GM18498 (cell line): ENCODE results near the gene GALE.
A peak's percentile ranks its signal among the peaks of the same experiment; 100 is the strongest.
"Not testable (repeated sequence)": the region's sequence is repeated elsewhere in the genome, so short reads cannot be mapped to it uniquely, and the experiment has no call there.

ENCODE experiments used
- ATAC-seq: cut with Tn5 transposase; IDR thresholded peaks from one replicate; pipeline ENCODE4 v1.9.1; 2021; ENCODE audit warnings: mild to moderate bottlenecking, moderate library complexity; ENCODE audit not compliant: unreplicated experiment

GALE gene

GRCh38 chr1:23800400-23801337, at the start of gene GALE:
Gene GALE (minus strand): TSS chr1:23800754. CDS start chr1:23799007, 1,747 bp downstream.
- peak; percentile 79 for ATAC-seq

- no peak for ATAC-seq
Measured at GRCh38 chr1:23848673-23849616, 48.4 kb upstream of the GALE start.

GRCh38 chr1:23847482-23848095, 47.0 kb upstream of the GALE start:
- not testable (repeated sequence) for ATAC-seq

- ATAC-seq: no peak
Measured at GRCh38 chr1:23845163-23845562, 44.6 kb upstream of the GALE start.

GRCh38 chr1:23843644-23844043, 43.1 kb upstream of the GALE start:
- ATAC-seq: no peak

- ATAC-seq: no peak
Measured at GRCh38 chr1:23838401-23838866, 37.9 kb upstream of the GALE start.

- no peak for ATAC-seq
Measured at GRCh38 chr1:23837908-23838307, 37.4 kb upstream of the GALE start.

GRCh38 chr1:23836037-23836436, 35.5 kb upstream of the GALE start:
- no peak for ATAC-seq

GRCh38 chr1:23834156-23834555, 33.6 kb upstream of the GALE start:
- ATAC-seq: not testable (repeated sequence)

- ATAC-seq: no peak
Measured at GRCh38 chr1:23827717-23828116, 27.2 kb upstream of the GALE start.

GRCh38 chr1:23826590-23826989, 26.0 kb upstream of the GALE start:
- not testable (repeated sequence) for ATAC-seq

- ATAC-seq: peak; percentile 47
Measured at GRCh38 chr1:23825762-23826522, 25.4 kb upstream of the GALE start.

GRCh38 chr1:23825076-23825761, 24.7 kb upstream of the GALE start, which contains the start of gene HMGCL:
Gene HMGCL (minus strand): TSS chr1:23825429. CDS start chr1:23825415, 14 bp downstream.
- ATAC-seq: peak; percentile 88

- no peak for ATAC-seq
Measured at GRCh38 chr1:23824711-23825075, 24.1 kb upstream of the GALE start.

GRCh38 chr1:23823767-23824166, 23.2 kb upstream of the GALE start:
- ATAC-seq: no peak

- no peak for ATAC-seq
Measured at GRCh38 chr1:23817633-23818032, 17.1 kb upstream of the GALE start.

- ATAC-seq: no peak
Measured at GRCh38 chr1:23816906-23817305, 16.4 kb upstream of the GALE start.

- no peak for ATAC-seq
Measured at GRCh38 chr1:23816361-23816760, 15.8 kb upstream of the GALE start.

GRCh38 chr1:23814016-23814415, 13.5 kb upstream of the GALE start:
- ATAC-seq: no peak
